Measurements from ENCODE around the gene PPFIBP2.

GRCh38 chr11:7511401-7511800 is 2.4 kb upstream of the PPFIBP2 start:
- TF ChIP-seq, protein P1, sequence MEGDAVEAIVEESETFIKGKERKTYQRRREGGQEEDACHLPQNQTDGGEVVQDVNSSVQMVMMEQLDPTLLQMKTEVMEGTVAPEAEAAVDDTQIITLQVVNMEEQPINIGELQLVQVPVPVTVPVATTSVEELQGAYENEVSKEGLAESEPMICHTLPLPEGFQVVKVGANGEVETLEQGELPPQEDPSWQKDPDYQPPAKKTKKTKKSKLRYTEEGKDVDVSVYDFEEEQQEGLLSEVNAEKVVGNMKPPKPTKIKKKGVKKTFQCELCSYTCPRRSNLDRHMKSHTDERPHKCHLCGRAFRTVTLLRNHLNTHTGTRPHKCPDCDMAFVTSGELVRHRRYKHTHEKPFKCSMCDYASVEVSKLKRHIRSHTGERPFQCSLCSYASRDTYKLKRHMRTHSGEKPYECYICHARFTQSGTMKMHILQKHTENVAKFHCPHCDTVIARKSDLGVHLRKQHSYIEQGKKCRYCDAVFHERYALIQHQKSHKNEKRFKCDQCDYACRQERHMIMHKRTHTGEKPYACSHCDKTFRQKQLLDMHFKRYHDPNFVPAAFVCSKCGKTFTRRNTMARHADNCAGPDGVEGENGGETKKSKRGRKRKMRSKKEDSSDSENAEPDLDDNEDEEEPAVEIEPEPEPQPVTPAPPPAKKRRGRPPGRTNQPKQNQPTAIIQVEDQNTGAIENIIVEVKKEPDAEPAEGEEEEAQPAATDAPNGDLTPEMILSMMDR (IDR thresholded peaks at IDR 0.05) = no peak
- TF ChIP-seq POLR2A (IDR thresholded peaks at IDR 0.05) = no peak
